ENCODE measurements around the gene KIRREL3.

DNA sequence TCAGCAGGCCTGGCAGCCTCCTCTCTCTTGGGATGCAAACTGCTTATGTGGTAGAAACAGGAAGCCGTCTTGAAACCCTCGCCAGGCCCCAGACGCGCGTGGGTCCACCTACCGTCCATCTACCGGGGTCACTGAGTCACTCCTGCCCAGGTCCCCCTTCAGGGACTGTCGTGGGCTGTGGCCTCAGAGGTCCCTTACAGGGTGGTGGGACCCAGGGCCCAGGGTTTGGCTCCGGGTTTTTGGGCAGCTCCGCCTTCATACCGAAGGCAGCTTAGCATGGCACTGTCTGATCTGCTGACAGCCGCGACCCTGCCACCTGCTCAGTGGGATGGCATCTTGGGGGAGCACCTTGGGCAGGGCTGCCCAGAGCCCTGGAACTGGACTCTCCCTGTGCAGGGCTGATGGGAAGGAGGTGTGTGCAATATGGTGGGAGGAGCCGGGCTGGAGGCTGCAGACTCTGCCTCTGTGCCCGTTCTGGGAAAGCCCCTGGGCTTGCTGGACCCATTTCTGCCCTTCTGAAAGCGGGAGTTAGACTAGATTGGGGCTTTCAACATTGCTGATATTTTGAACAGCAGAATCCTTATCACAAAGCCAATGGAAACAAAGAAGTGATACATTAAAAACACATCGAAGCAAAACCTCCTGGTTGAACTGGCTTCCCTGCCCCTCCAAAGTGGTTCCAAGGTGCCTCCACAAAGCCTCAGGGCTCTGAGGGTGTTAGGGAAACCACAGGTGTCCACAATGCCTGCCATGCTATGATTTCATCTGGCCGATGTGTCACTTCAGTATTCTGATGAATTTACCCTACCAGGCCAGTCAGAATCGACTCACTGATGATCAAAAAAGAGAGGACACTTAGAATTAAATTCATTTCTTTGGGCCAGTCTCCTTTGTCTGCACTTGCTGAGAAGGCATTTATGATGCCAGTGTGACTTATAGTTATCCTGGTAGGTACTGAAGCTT, 316.5 kb downstream of the KIRREL3 start:
- TF ChIP-seq POLR2A (IDR thresholded peaks at IDR 0.05) (no peak), POLR2AphosphoS5 (IDR thresholded peaks at IDR 0.05) (no peak)
- TF ChIP-seq, protein P1, sequence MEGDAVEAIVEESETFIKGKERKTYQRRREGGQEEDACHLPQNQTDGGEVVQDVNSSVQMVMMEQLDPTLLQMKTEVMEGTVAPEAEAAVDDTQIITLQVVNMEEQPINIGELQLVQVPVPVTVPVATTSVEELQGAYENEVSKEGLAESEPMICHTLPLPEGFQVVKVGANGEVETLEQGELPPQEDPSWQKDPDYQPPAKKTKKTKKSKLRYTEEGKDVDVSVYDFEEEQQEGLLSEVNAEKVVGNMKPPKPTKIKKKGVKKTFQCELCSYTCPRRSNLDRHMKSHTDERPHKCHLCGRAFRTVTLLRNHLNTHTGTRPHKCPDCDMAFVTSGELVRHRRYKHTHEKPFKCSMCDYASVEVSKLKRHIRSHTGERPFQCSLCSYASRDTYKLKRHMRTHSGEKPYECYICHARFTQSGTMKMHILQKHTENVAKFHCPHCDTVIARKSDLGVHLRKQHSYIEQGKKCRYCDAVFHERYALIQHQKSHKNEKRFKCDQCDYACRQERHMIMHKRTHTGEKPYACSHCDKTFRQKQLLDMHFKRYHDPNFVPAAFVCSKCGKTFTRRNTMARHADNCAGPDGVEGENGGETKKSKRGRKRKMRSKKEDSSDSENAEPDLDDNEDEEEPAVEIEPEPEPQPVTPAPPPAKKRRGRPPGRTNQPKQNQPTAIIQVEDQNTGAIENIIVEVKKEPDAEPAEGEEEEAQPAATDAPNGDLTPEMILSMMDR (IDR thresholded peaks at IDR 0.05): no peak

All from prostate gland (tissue), 2 donors.